ENCODE data around the gene CACNA1H.

The CACNA1H gene

DNA sequence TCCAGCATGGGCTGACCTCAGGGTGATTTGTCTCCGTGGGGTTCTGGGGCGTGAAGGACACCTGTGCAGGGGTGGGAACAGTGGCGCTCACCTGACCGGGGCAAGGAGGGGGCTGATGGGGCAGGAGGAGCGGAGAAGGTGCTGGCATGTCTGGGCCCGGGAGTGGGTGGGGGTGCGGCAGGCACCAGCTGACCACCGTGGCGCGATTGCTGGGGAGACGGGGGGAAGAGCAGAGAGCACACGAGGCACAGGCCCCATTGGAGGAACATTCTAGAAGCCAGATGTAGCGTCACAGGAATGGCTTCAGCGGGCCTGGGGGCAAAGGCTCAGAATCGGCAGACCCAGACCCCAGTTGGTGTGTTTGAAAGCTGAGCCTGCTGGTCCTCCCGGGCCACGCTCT is 12.1 kb downstream of the CACNA1H start:
- H3K79me2 ChIP-seq, result peaks cover 77% of the 10 kb centered on the region
- no peaks in the 10 kb centered on the region for H3K36me3 ChIP-seq (ENCODE audit: control insufficient read depth, insufficient read depth, low read length)
- H3K4me1 ChIP-seq, result peaks cover 17% of the 10 kb centered on the region
- H3K4me2 ChIP-seq (ENCODE audit: low read length), result no peak overlapping the region
- H3K9ac ChIP-seq, result no peak overlapping the region
- no peaks in the 10 kb centered on the region for H3K27me3 ChIP-seq (ENCODE audit: control insufficient read depth, insufficient read depth, low read length)
- no peak overlapping the region for H3K27ac ChIP-seq
- H3K4me3 ChIP-seq (ENCODE audit: low read depth, low read length), result no peak overlapping the region
- TF ChIP-seq, protein P1, sequence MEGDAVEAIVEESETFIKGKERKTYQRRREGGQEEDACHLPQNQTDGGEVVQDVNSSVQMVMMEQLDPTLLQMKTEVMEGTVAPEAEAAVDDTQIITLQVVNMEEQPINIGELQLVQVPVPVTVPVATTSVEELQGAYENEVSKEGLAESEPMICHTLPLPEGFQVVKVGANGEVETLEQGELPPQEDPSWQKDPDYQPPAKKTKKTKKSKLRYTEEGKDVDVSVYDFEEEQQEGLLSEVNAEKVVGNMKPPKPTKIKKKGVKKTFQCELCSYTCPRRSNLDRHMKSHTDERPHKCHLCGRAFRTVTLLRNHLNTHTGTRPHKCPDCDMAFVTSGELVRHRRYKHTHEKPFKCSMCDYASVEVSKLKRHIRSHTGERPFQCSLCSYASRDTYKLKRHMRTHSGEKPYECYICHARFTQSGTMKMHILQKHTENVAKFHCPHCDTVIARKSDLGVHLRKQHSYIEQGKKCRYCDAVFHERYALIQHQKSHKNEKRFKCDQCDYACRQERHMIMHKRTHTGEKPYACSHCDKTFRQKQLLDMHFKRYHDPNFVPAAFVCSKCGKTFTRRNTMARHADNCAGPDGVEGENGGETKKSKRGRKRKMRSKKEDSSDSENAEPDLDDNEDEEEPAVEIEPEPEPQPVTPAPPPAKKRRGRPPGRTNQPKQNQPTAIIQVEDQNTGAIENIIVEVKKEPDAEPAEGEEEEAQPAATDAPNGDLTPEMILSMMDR (IDR thresholded peaks at IDR 0.05), result no peak
- H2AFZ ChIP-seq, result no peak overlapping the region
- no peaks in the 10 kb centered on the region for H3K9me3 ChIP-seq (ENCODE audit: control insufficient read depth, low read length)

DNA sequence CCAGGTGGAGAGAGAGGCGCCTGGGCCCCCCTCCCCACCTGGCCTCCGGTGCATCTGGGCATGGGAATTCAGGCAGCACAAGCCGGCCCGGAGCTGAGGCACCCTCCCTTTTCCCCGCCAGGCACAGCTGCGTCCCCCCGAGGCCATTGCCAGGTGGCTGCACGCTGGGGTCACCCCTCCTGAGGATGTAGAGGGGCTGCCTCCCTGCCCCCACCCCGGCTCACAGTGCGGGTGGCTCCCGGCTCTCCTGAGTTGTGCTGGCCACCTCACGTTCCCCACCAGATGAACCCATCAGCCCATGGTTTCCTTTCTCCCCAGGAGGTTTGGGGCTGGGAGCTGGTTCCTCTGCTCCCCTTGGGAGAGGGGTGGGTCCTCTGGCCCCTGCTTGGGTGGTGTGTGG is 12.6 kb downstream of the CACNA1H start:
- H3K27ac ChIP-seq, result no peak overlapping the region
- H3K27me3 ChIP-seq (ENCODE audit: control insufficient read depth, insufficient read depth, low read length), result no peaks in the 10 kb centered on the region
- TF ChIP-seq, protein P1 (IDR thresholded peaks at IDR 0.05), result no peak
- H3K4me1 ChIP-seq, result peaks cover 14% of the 10 kb centered on the region
- no peak overlapping the region for H3K9ac ChIP-seq
- H3K4me2 ChIP-seq (ENCODE audit: low read length), result no peak overlapping the region
- H3K4me3 ChIP-seq (ENCODE audit: low read depth, low read length), result no peak overlapping the region
- H3K9me3 ChIP-seq (ENCODE audit: control insufficient read depth, low read length), result no peaks in the 10 kb centered on the region
- no peak overlapping the region for H2AFZ ChIP-seq
- no peaks in the 10 kb centered on the region for H3K36me3 ChIP-seq (ENCODE audit: control insufficient read depth, insufficient read depth, low read length)
- H3K79me2 ChIP-seq, result peaks cover 82% of the 10 kb centered on the region

DNA sequence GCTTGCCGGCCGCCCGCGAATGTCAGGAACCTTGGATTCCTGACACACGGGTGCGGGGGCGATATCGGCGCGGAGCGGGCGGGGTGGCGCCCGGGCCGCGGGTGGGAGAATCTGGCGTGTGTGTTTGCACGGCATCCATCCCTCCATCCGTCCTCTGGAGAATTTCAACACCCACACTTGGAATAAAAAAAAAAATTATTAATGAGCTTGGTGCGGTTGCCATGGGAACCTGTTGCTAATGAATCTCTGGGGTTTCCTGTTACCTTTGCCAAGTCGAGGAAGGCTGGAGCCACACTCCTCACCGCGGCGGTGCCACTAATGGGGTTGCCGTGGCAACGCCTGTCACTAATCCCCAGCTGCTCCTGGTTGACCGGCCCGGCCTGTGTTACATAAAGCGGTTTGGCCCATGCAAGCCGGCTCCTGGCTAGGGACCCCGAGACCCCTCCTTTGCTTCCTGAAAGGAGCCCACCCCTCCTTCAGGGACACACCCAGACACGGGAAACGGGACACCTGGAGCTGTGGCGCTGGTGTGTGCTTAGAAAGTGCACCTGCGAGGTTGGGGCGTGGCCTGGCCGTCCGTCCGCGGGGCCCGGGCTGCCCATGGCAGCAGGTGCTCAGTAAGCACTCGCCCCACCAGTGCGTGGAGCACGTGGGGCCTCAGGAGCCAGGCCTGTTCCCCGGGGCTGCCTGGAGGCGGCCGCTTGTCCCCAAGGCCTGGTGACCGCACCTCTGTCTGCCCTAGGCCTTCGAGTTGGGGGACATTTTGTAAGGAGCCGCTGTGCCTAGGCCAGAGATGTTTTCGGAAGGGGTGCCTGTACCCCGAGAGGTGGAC is 14.6 kb downstream of the CACNA1H start:
- H3K4me1 ChIP-seq, result no peaks in the 10 kb centered on the region
- TF ChIP-seq, protein P1 (IDR thresholded peaks at IDR 0.05), result no peak
- H3K9ac ChIP-seq, result no peak overlapping the region
- H3K27me3 ChIP-seq (ENCODE audit: control insufficient read depth, insufficient read depth, low read length), result no peaks in the 10 kb centered on the region
- no peaks in the 10 kb centered on the region for H3K36me3 ChIP-seq (ENCODE audit: control insufficient read depth, insufficient read depth, low read length)
- H3K27ac ChIP-seq, result no peak overlapping the region
- H3K4me3 ChIP-seq (ENCODE audit: low read depth, low read length), result no peak overlapping the region
- no peaks in the 10 kb centered on the region for H3K9me3 ChIP-seq (ENCODE audit: control insufficient read depth, low read length)
- peaks cover 89% of the 10 kb centered on the region for H3K79me2 ChIP-seq
- no peak overlapping the region for H3K4me2 ChIP-seq (ENCODE audit: low read length)
- no peak overlapping the region for H2AFZ ChIP-seq

DNA sequence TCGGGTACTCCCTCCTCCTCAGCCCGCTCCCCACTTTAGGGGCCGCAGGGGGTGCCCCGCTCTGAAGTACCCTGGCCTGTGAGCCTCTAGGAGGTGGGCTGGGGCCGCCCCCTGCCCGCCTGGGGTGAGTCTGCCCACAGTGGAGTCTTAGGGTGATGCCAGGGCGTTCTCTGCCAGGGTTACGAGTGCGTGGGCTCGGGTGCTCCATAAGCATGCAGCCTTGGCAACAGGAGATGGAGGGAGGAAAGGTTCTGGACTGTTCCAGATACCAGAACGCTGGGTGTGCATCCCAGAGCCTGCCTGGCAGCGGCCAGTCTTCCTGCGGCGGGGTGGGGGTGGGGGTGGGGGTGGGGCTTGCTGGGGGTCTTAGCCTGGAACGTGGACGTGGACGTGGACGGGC is 15.9 kb downstream of the CACNA1H start:
- Histone ChIP-seq H3K4me3 (ENCODE audit: low read depth, low read length) (no peak overlapping the region), H3K4me2 (ENCODE audit: low read length) (no peak overlapping the region), H2AFZ (no peak overlapping the region), H3K27me3 (ENCODE audit: control insufficient read depth, insufficient read depth, low read length) (no peaks in the 10 kb centered on the region), H3K79me2 (peaks cover 80% of the 10 kb centered on the region), H3K9me3 (ENCODE audit: control insufficient read depth, low read length) (no peaks in the 10 kb centered on the region), H3K9ac (no peak overlapping the region), H3K36me3 (ENCODE audit: control insufficient read depth, insufficient read depth, low read length) (no peaks in the 10 kb centered on the region), H3K4me1 (no peaks in the 10 kb centered on the region), H3K27ac (no peak overlapping the region)
- TF ChIP-seq, protein P1 (IDR thresholded peaks at IDR 0.05), result no peak
